ENCODE measurements around the gene IGLL5.

DNA sequence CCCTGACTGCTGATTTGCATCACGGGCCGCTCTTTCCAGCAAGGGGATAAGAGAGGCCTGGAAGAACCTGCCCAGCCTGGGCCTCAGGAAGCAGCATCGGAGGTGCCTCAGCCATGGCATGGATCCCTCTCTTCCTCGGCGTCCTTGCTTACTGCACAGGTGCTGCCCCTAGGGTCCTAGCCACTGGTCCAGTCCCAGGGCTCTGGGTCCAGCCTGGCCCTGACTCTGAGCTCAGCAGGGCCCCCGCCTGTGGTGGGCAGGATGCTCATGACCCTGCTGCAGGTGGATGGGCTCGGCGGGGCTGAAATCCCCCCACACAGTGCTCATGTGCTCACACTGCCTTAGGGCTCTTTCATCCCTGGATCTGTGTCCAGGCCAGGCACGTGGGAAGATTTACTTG, 7.0 kb upstream of the IGLL5 start:
- TF ChIP-seq, protein P1, sequence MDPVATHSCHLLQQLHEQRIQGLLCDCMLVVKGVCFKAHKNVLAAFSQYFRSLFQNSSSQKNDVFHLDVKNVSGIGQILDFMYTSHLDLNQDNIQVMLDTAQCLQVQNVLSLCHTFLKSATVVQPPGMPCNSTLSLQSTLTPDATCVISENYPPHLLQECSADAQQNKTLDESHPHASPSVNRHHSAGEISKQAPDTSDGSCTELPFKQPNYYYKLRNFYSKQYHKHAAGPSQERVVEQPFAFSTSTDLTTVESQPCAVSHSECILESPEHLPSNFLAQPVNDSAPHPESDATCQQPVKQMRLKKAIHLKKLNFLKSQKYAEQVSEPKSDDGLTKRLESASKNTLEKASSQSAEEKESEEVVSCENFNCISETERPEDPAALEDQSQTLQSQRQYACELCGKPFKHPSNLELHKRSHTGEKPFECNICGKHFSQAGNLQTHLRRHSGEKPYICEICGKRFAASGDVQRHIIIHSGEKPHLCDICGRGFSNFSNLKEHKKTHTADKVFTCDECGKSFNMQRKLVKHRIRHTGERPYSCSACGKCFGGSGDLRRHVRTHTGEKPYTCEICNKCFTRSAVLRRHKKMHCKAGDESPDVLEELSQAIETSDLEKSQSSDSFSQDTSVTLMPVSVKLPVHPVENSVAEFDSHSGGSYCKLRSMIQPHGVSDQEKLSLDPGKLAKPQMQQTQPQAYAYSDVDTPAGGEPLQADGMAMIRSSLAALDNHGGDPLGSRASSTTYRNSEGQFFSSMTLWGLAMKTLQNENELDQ (tag by site-specific recombination; IDR thresholded peaks at IDR 0.05; ENCODE audit: low read depth): no peak
- TF ChIP-seq, protein P2, sequence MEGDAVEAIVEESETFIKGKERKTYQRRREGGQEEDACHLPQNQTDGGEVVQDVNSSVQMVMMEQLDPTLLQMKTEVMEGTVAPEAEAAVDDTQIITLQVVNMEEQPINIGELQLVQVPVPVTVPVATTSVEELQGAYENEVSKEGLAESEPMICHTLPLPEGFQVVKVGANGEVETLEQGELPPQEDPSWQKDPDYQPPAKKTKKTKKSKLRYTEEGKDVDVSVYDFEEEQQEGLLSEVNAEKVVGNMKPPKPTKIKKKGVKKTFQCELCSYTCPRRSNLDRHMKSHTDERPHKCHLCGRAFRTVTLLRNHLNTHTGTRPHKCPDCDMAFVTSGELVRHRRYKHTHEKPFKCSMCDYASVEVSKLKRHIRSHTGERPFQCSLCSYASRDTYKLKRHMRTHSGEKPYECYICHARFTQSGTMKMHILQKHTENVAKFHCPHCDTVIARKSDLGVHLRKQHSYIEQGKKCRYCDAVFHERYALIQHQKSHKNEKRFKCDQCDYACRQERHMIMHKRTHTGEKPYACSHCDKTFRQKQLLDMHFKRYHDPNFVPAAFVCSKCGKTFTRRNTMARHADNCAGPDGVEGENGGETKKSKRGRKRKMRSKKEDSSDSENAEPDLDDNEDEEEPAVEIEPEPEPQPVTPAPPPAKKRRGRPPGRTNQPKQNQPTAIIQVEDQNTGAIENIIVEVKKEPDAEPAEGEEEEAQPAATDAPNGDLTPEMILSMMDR (tag by site-specific recombination; IDR thresholded peaks at IDR 0.05): no peak
- TF ChIP-seq ZNF311 (tag by site-specific recombination; IDR thresholded peaks at IDR 0.05; ENCODE audit: borderline replicate concordance) (no peak), ZNF707 (tag by site-specific recombination; IDR thresholded peaks at IDR 0.05) (no peak), ZNF561 (tag by site-specific recombination; IDR thresholded peaks at IDR 0.05; ENCODE audit: borderline replicate concordance) (no peak)
- TF ChIP-seq, protein P3, sequence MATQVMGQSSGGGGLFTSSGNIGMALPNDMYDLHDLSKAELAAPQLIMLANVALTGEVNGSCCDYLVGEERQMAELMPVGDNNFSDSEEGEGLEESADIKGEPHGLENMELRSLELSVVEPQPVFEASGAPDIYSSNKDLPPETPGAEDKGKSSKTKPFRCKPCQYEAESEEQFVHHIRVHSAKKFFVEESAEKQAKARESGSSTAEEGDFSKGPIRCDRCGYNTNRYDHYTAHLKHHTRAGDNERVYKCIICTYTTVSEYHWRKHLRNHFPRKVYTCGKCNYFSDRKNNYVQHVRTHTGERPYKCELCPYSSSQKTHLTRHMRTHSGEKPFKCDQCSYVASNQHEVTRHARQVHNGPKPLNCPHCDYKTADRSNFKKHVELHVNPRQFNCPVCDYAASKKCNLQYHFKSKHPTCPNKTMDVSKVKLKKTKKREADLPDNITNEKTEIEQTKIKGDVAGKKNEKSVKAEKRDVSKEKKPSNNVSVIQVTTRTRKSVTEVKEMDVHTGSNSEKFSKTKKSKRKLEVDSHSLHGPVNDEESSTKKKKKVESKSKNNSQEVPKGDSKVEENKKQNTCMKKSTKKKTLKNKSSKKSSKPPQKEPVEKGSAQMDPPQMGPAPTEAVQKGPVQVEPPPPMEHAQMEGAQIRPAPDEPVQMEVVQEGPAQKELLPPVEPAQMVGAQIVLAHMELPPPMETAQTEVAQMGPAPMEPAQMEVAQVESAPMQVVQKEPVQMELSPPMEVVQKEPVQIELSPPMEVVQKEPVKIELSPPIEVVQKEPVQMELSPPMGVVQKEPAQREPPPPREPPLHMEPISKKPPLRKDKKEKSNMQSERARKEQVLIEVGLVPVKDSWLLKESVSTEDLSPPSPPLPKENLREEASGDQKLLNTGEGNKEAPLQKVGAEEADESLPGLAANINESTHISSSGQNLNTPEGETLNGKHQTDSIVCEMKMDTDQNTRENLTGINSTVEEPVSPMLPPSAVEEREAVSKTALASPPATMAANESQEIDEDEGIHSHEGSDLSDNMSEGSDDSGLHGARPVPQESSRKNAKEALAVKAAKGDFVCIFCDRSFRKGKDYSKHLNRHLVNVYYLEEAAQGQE (tag by site-specific recombination; IDR thresholded peaks at IDR 0.05): no peak
- TF ChIP-seq, protein P4, sequence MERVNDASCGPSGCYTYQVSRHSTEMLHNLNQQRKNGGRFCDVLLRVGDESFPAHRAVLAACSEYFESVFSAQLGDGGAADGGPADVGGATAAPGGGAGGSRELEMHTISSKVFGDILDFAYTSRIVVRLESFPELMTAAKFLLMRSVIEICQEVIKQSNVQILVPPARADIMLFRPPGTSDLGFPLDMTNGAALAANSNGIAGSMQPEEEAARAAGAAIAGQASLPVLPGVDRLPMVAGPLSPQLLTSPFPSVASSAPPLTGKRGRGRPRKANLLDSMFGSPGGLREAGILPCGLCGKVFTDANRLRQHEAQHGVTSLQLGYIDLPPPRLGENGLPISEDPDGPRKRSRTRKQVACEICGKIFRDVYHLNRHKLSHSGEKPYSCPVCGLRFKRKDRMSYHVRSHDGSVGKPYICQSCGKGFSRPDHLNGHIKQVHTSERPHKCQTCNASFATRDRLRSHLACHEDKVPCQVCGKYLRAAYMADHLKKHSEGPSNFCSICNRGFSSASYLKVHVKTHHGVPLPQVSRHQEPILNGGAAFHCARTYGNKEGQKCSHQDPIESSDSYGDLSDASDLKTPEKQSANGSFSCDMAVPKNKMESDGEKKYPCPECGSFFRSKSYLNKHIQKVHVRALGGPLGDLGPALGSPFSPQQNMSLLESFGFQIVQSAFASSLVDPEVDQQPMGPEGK (tag by site-specific recombination; IDR thresholded peaks at IDR 0.05): no peak
- TF ChIP-seq, protein P5, sequence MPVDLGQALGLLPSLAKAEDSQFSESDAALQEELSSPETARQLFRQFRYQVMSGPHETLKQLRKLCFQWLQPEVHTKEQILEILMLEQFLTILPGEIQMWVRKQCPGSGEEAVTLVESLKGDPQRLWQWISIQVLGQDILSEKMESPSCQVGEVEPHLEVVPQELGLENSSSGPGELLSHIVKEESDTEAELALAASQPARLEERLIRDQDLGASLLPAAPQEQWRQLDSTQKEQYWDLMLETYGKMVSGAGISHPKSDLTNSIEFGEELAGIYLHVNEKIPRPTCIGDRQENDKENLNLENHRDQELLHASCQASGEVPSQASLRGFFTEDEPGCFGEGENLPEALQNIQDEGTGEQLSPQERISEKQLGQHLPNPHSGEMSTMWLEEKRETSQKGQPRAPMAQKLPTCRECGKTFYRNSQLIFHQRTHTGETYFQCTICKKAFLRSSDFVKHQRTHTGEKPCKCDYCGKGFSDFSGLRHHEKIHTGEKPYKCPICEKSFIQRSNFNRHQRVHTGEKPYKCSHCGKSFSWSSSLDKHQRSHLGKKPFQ (tag by site-specific recombination; IDR thresholded peaks at IDR 0.05): no peak
